D721Med (cell line): Measurements from ENCODE around the gene FUT6.

Source experiments
- DNase-seq: peaks from one replicate; pipeline ENCODE4 v3.0.0; 2011; ENCODE audit warnings: low spot score; ENCODE audit not compliant: insufficient read length
- FAIRE-seq: peaks from 2 replicates; lab custom pipeline; 2011; peaks lifted over from hg19 to GRCh38; lab: Jason Lieb, UNC
- CTCF ChIP-seq: IDR thresholded peaks from 2 replicates; pipeline ENCODE4 v1.5.1; 2012; ENCODE audit warnings: mild to moderate bottlenecking, control low read depth; ENCODE audit not compliant: insufficient read depth; ENCODE audit errors: missing control alignments

Gene FUT6

DNA sequence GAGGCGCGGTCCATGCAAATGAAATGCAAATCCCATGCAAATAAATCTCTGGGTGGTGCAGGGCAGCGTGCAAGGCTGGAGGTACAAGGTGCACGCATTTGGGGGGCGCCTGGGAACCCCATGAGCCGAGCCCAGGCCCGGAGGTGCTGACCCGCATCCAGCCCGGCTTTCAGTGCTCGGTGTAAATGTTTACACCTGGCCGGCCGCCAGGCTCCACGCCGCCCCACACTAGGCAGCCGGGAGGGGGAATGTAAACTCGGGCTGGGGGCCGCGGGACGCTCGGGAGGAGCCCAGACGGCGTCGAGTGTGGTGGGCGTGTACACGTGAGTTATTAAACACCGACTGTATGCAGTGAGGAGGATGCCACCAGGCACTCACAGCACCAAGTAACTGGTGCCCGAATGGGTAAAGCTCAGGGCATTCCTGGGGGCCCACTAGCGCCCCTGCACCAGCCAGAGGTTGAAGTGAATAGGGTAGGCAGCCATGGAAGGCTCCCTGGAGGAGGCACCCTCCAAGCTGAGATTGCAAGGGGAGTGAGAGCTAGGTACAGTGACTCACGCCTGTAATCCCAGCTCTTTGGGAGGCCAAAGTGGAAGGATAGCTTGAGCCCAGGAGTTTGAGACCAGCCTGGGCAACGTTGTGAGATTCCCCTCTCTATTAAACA is 17.2 kb downstream of the FUT6 start:
- no peak for DNase-seq

GRCh38 chr19:5821521-5822180 is 17.9 kb downstream of the FUT6 start:
- no peak for TF ChIP-seq CTCF
- FAIRE-seq (no peak), DNase-seq (no peak)

More for the DNA sequence above, 17.2 kb downstream of the FUT6 start:
- no peak for TF ChIP-seq CTCF
- FAIRE-seq = no peak

- TF ChIP-seq CTCF = no peak
- DNase-seq (no peak), FAIRE-seq (no peak)
Observed at GRCh38 chr19:5820785-5821184, 18.7 kb downstream of the FUT6 start.

GRCh38 chr19:5818594-5818993 is 20.9 kb downstream of the FUT6 start:
- TF ChIP-seq CTCF = no peak
- no peak for FAIRE-seq
- no peak for DNase-seq

DNA sequence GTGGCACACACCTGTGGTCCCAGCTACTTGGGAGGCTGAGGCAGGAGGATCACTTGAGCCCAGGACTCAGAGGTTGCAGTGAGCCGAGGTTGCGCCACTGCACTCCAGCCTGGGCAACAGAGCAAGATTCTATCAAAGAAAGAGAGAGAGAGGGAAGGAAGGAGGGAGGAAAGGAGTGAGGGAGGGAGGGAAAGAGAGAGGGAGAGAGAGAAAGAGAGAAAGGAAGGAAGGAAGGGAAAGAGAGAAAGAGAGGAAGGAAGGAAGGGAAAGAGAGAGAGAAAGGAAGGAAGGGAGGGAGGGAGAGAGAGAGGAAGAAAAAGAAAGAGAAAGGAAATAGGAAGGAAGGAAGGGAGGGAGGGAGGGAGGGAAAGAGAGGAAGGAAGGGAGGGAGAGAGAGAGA is 22.3 kb downstream of the FUT6 start:
- FAIRE-seq = no peak
- TF ChIP-seq CTCF = no peak

GRCh38 chr19:5814852-5815246 is 24.7 kb downstream of the FUT6 start:
- no peak for FAIRE-seq
- DNase-seq = no peak
- no peak for TF ChIP-seq CTCF

More for the DNA sequence above, 22.3 kb downstream of the FUT6 start:
- no peak for DNase-seq
